Neuronal stem cell (in vitro differentiated cells): ENCODE data around the gene TRPV4.
A peak's percentile ranks its signal among the peaks of the same experiment; 100 is the strongest.

Experiments
- DNase-seq: peaks from one replicate; pipeline ENCODE4 v3.0.0-alpha.2; 2013; ENCODE audit warnings: low spot score
- H2AFZ ChIP-seq: one replicate; pipeline ENCODE4 v1.6.1; 2013; ENCODE audit warnings: mild to moderate bottlenecking, low read length, inconsistent platforms
- H2AK5ac ChIP-seq: 2 replicates; pipeline ENCODE4 v1.6.1; 2013; ENCODE audit warnings: low read depth, mild to moderate bottlenecking, inconsistent platforms, low read length, moderate library complexity, mixed read lengths
- H2BK120ac ChIP-seq: 2 replicates; pipeline ENCODE4 v1.6.1; 2013; ENCODE audit warnings: low read depth, mild to moderate bottlenecking, inconsistent platforms, low read length, moderate library complexity, mixed read lengths
- H2BK12ac ChIP-seq: one replicate; pipeline ENCODE4 v1.6.1; 2013; ENCODE audit warnings: low read length, inconsistent platforms
- H2BK15ac ChIP-seq: 2 replicates; pipeline ENCODE4 v1.6.1; 2013; ENCODE audit warnings: mild to moderate bottlenecking, low read length, inconsistent platforms, mixed read lengths
- H2BK5ac ChIP-seq: one replicate; pipeline ENCODE4 v1.6.1; 2013; ENCODE audit warnings: inconsistent platforms, mild to moderate bottlenecking, low read length, moderate library complexity
- H3K14ac ChIP-seq: one replicate; pipeline ENCODE4 v1.6.1; 2013; ENCODE audit warnings: low read length, inconsistent platforms
- H3K18ac ChIP-seq: 2 replicates; pipeline ENCODE4 v1.6.1; 2013; ENCODE audit warnings: low read length, inconsistent platforms
- H3K23ac ChIP-seq: 2 replicates; pipeline ENCODE4 v1.6.1; 2013; ENCODE audit warnings: low read depth, mild to moderate bottlenecking, mixed read lengths, low read length, inconsistent platforms; ENCODE audit not compliant: poor library complexity
- H3K27ac ChIP-seq: replicated peaks from 3 replicates; pipeline ENCODE4 v1.5.1; 2013; ENCODE audit warnings: low read length, inconsistent platforms
- H3K27me3 ChIP-seq, 3 experiments: 2 replicates each; pipeline ENCODE4 v1.6.1; 2013; ENCODE audit warnings: low read length in 3 of 3, mild to moderate bottlenecking in 2 of 3, inconsistent platforms in 1 of 3, low read depth in 1 of 3, mixed read lengths in 1 of 3, moderate library complexity in 1 of 3; ENCODE audit not compliant: control insufficient read depth in 3 of 3, insufficient read depth in 3 of 3
- H3K36me3 ChIP-seq, 2 donors: replicated peaks in 1 of 2; 2 replicates each; pipeline ENCODE4 v1.6.1; 2013; ENCODE audit warnings: low read length in 2 of 2; ENCODE audit not compliant: control insufficient read depth in 2 of 2, insufficient read depth in 2 of 2
- H3K4ac ChIP-seq: 2 replicates; pipeline ENCODE4 v1.6.1; 2013; ENCODE audit warnings: inconsistent platforms, mild to moderate bottlenecking, low read length, moderate library complexity
- H3K4me1 ChIP-seq, 2 donors: 1 replicate in 1 of 2; 2 replicates in 1 of 2; pipeline ENCODE4 v1.6.1; 2013; ENCODE audit warnings: low read length in 2 of 2, low read depth in 1 of 2; ENCODE audit not compliant: control insufficient read depth in 2 of 2, insufficient read depth in 1 of 2
- H3K4me2 ChIP-seq: one replicate; pipeline ENCODE4 v1.6.1; 2013; ENCODE audit warnings: mild to moderate bottlenecking, low read length, inconsistent platforms; ENCODE audit not compliant: insufficient read depth, poor library complexity, severe bottlenecking
- H3K4me3 ChIP-seq, 2 donors: 2 replicates each; pipeline ENCODE4 v1.5.1; 2013; ENCODE audit warnings: low read length in 2 of 2, mild to moderate bottlenecking in 2 of 2, inconsistent platforms in 1 of 2, moderate library complexity in 1 of 2
- H3K79me1 ChIP-seq: one replicate; pipeline ENCODE4 v1.6.1; 2013; ENCODE audit warnings: low read depth, mild to moderate bottlenecking, inconsistent platforms, low read length, moderate library complexity
- H3K9ac ChIP-seq: one replicate; pipeline ENCODE4 v1.6.1; 2013; ENCODE audit warnings: mild to moderate bottlenecking, low read depth, low read length, inconsistent platforms; ENCODE audit not compliant: poor library complexity
- H3K9me3 ChIP-seq, 2 donors: replicated peaks in 1 of 2; 2 replicates each; pipeline versions ENCODE3 to v1.6.1; 2013; ENCODE audit warnings: low read length in 2 of 2, mild to moderate bottlenecking in 2 of 2, inconsistent platforms in 1 of 2, low read depth in 1 of 2, mixed read lengths in 1 of 2, moderate library complexity in 1 of 2; ENCODE audit not compliant: control insufficient read depth in 2 of 2, insufficient read depth in 1 of 2
- H4K8ac ChIP-seq: one replicate; pipeline ENCODE4 v1.6.1; 2013; ENCODE audit warnings: low read depth, mild to moderate bottlenecking, inconsistent platforms, low read length, moderate library complexity
- H4K91ac ChIP-seq: one replicate; pipeline ENCODE4 v1.6.1; 2013; ENCODE audit warnings: low read length, low read depth, mild to moderate bottlenecking, inconsistent platforms; ENCODE audit not compliant: poor library complexity
- WGBS, 2 donors: extraction: QIAGEN DNeasy Blood & Tissue Kit; methylation state at CpG; one replicate each; pipeline ENCODE4 v1.1.7; 2013; ENCODE audit warnings: missing lambda C conversion rate in 2 of 2, mixed read lengths in 1 of 2; ENCODE audit not compliant: insufficient read length in 2 of 2, insufficient replicate concordance in 1 of 2; ENCODE audit errors: extremely low coverage in 2 of 2; 5-methylcytosine and 5-hydroxymethylcytosine counted together

TRPV4 gene

GRCh38 chr12:109871668-109872314 lies 38.6 kb upstream of the TRPV4 start:
- DNase-seq: no peak
- H3K9me3 ChIP-seq: no peaks in the 10 kb centered on the region
- H3K14ac ChIP-seq: no peak overlapping the region
- no peak overlapping the region for H2BK120ac ChIP-seq
- H3K4me1 ChIP-seq: peaks cover 2 to 5% of the 10 kb centered on the region in 2 donors
- H3K36me3 ChIP-seq: peaks cover 0 to 6% of the 10 kb centered on the region in 2 donors
- no peaks in the 10 kb centered on the region for H3K79me1 ChIP-seq
- H2BK15ac ChIP-seq: no peak overlapping the region
- H2AK5ac ChIP-seq: no peak overlapping the region
- no peak overlapping the region for H3K18ac ChIP-seq
- H3K27ac ChIP-seq: no peak overlapping the region
- no peak overlapping the region for H2AFZ ChIP-seq
- H4K91ac ChIP-seq: no peak overlapping the region
- H3K4me3 ChIP-seq: no peak overlapping the region
- H4K8ac ChIP-seq: no peak overlapping the region
- H2BK12ac ChIP-seq: no peak overlapping the region
- H2BK5ac ChIP-seq: no peak overlapping the region
- H3K9ac ChIP-seq: no peak overlapping the region
- H3K4ac ChIP-seq: no peak overlapping the region
- H3K23ac ChIP-seq: no peak overlapping the region
- H3K4me2 ChIP-seq: no peak overlapping the region
- no peaks in the 10 kb centered on the region for H3K27me3 ChIP-seq
- WGBS, 2 donors: no CpG with 5 or more reads among the region's 7 CpGs

DNA sequence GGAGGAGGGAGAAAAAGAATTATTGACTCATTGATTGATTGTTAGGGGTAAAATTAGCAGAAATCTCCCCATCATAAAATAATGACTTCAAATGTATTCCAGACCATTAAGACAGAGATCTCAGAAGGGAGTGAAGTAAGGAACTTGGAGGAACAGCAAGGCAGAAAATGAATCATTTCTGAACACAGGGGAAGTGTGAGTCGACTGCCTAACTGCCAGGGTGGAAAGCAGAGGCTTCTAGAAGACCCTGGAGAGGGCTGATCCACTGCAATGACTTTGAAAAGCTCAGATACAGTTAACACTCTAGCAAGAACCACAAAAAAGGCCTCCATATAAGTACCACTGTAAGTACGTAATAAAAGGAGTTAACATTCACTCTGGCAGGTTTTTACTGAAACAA lies 37.5 kb upstream of the TRPV4 start:
- no peak for DNase-seq
- Histone ChIP-seq H3K4me3 (no peak overlapping the region), H4K91ac (no peak overlapping the region), H3K14ac (no peak overlapping the region), H3K36me3 (peaks cover 0 to 6% of the 10 kb centered on the region in 2 donors), H2BK120ac (no peak overlapping the region), H3K4ac (no peak overlapping the region), H3K27ac (no peak overlapping the region), H3K23ac (no peak overlapping the region), H3K18ac (no peak overlapping the region), H2AK5ac (no peak overlapping the region), H3K9ac (no peak overlapping the region), H4K8ac (no peak overlapping the region), H3K4me1 (peaks cover 2 to 5% of the 10 kb centered on the region in 2 donors), H2AFZ (no peak overlapping the region), H3K27me3 (no peaks in the 10 kb centered on the region), H3K79me1 (no peaks in the 10 kb centered on the region), H3K4me2 (no peak overlapping the region), H2BK12ac (no peak overlapping the region), H2BK15ac (no peak overlapping the region), H2BK5ac (no peak overlapping the region), H3K9me3 (no peaks in the 10 kb centered on the region)
- no CpG with 5 or more reads among the region's 2 CpGs for whole genome bisulfite sequencing, 2 donors

DNA sequence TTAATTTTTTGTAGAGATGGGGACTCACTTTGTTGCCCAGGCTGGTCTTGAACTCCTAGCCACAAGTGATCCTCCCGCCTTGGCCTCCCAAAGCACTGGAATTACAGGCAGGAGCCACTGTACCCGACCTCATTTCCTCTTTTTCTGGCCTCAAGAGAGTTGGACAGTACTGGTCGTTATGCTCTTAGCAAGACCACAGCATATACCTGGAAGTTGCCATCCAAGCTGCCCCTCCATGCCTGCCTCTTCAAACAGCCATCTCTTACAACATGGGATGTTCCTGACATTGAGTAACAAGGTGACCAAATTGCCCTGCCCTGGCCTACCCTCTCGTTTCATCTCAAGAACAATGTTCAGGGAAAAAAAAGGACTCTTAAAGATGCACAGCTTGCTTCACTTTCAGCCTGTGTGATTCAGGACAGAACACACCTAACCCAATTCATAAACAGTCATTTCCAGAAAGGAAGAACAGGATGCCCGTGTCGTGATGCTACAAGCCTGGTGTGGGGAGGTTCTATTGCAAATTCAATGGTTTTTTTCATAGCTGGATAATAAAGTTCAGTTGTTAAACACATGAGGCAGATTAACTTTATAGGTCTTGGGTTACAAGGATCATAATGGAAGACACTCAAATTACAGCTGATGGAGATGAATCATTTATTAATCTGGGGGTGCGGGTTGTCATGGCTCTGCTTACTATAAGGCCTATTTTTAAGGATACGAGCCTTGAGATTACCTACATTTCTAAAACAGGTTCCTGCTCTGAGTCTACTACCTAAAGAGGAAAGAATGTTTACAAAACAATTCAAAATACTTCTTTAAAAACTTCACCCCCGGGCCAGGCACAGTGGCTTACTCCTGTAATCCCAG lies 35.2 kb upstream of the TRPV4 start:
- Histone ChIP-seq H2AFZ (no peak overlapping the region), H3K9ac (peak overlapping the region; percentile 27), H2BK120ac (no peak overlapping the region), H2BK15ac (no peak overlapping the region), H3K23ac (peak overlapping the region; percentile 6), H2AK5ac (no peak overlapping the region), H4K91ac (no peak overlapping the region), H3K27ac (no peak overlapping the region), H3K9me3 (no peaks in the 10 kb centered on the region), H3K79me1 (no peaks in the 10 kb centered on the region), H2BK5ac (no peak overlapping the region), H3K4me2 (no peak overlapping the region), H3K36me3 (peaks cover 0 to 6% of the 10 kb centered on the region in 2 donors), H3K4ac (no peak overlapping the region), H3K4me3 (no peak overlapping the region), H2BK12ac (no peak overlapping the region), H3K18ac (no peak overlapping the region), H3K14ac (no peak overlapping the region), H4K8ac (no peak overlapping the region), H3K4me1 (peaks cover 11 to 14% of the 10 kb centered on the region in 2 donors), H3K27me3 (no peaks in the 10 kb centered on the region)
- no CpG with 5 or more reads among the region's 9 CpGs for whole genome bisulfite sequencing, 2 donors
- DNase-seq: no peak

- no peak overlapping the region for H4K91ac ChIP-seq
- DNase-seq: no peak
- peaks cover 6 to 12% of the 10 kb centered on the region in 2 donors for H3K4me1 ChIP-seq
- H3K18ac ChIP-seq: no peak overlapping the region
- H3K79me1 ChIP-seq: peaks cover 3% of the 10 kb centered on the region
- no peak overlapping the region for H2AK5ac ChIP-seq
- no peak overlapping the region for H2BK15ac ChIP-seq
- H2BK120ac ChIP-seq: no peak overlapping the region
- no peak overlapping the region for H3K4me3 ChIP-seq
- no peak overlapping the region for H3K4me2 ChIP-seq
- H4K8ac ChIP-seq: no peak overlapping the region
- no CpG with 5 or more reads among the region's 3 CpGs for WGBS, 2 donors
- H3K27me3 ChIP-seq: no peaks in the 10 kb centered on the region
- H3K4ac ChIP-seq: no peak overlapping the region
- H3K9me3 ChIP-seq: no peaks in the 10 kb centered on the region
- peaks cover 0 to 2% of the 10 kb centered on the region in 2 donors for H3K36me3 ChIP-seq
- H2BK12ac ChIP-seq: no peak overlapping the region
- H3K23ac ChIP-seq: no peak overlapping the region
- H3K9ac ChIP-seq: no peak overlapping the region
- H3K27ac ChIP-seq: no peak overlapping the region
- H3K14ac ChIP-seq: no peak overlapping the region
- H2AFZ ChIP-seq: no peak overlapping the region
- H2BK5ac ChIP-seq: no peak overlapping the region
These were observed 31.7 kb upstream of the TRPV4 start for GRCh38 chr12:109864916-109865315.
